KMS-11 (cell line): ENCODE measurements around the gene PARD3B.

ENCODE experiments used
- H2AFZ ChIP-seq: fragments of 200-600 bp; sonication (generic); 2 replicates; pipeline ENCODE4 v1.6.1; 2016; ENCODE audit warnings: antibody characterized with exemption, mixed run types, low read depth
- H3K27ac ChIP-seq: fragments of 200-600 bp; sonication (generic); 2 replicates; pipeline ENCODE4 v1.6.1; 2016; ENCODE audit warnings: mild to moderate bottlenecking, mixed run types
- H3K27me3 ChIP-seq: fragments of 200-600 bp; sonication (generic); 2 replicates; pipeline ENCODE4 v1.6.1; 2017; ENCODE audit warnings: mild to moderate bottlenecking, low read depth, mixed run types, moderate library complexity; ENCODE audit not compliant: insufficient read depth
- H3K36me3 ChIP-seq: fragments of 200-600 bp; sonication (generic); 2 replicates; pipeline ENCODE4 v1.6.1; 2017; ENCODE audit warnings: mild to moderate bottlenecking, mixed run types; ENCODE audit not compliant: insufficient read depth
- H3K4me1 ChIP-seq: fragments of 200-600 bp; sonication (generic); 2 replicates; pipeline ENCODE4 v1.6.1; 2016; ENCODE audit warnings: mild to moderate bottlenecking, low read depth, mixed run types; ENCODE audit not compliant: poor library complexity, severe bottlenecking
- H3K4me2 ChIP-seq: fragments of 200-600 bp; sonication (generic); 2 replicates; pipeline ENCODE4 v1.7.0; 2016; ENCODE audit warnings: mild to moderate bottlenecking, mixed run types
- H3K4me3 ChIP-seq: fragments of 200-600 bp; sonication (generic); IDR thresholded peaks from 2 replicates; pipeline ENCODE4 v1.6.1; 2017; ENCODE audit warnings: low read depth, low read length, mixed read lengths; ENCODE audit not compliant: insufficient read depth
- H3K79me2 ChIP-seq: fragments of 200-600 bp; sonication (generic); 2 replicates; pipeline ENCODE4 v1.6.1; 2016; ENCODE audit warnings: low read depth, mixed run types; ENCODE audit not compliant: insufficient read depth
- H3K9ac ChIP-seq: fragments of 200-600 bp; sonication (generic); 2 replicates; pipeline ENCODE4 v1.6.1; 2016; ENCODE audit warnings: mild to moderate bottlenecking, mixed run types
- H4K20me1 ChIP-seq: fragments of 200-600 bp; sonication (generic); 2 replicates; pipeline ENCODE4 v1.6.1; 2016; ENCODE audit warnings: mild to moderate bottlenecking, mixed run types; ENCODE audit not compliant: insufficient read depth
- TF ChIP-seq, protein P1 (sequence below): fragments of 200-600 bp; sonication (generic); conservative IDR thresholded peaks from 2 replicates; pipeline ENCODE4 v1.6.1; 2017; ENCODE audit warnings: low read depth, mild to moderate bottlenecking, antibody characterized with exemption, low read length, moderate library complexity, mixed read lengths

PARD3B gene

GRCh38 chr2:205539603-205540002 is 994.3 kb downstream of the PARD3B start:
- Histone ChIP-seq H3K79me2 (no peaks in the 10 kb centered on the region), H3K27ac (no peak overlapping the region), H3K9ac (no peak overlapping the region), H3K4me2 (no peak overlapping the region), H4K20me1 (no peaks in the 10 kb centered on the region), H2AFZ (no peak overlapping the region), H3K27me3 (no peaks in the 10 kb centered on the region), H3K4me1 (no peaks in the 10 kb centered on the region), H3K4me3 (no peak overlapping the region), H3K36me3 (no peaks in the 10 kb centered on the region)
- TF ChIP-seq, protein P1, sequence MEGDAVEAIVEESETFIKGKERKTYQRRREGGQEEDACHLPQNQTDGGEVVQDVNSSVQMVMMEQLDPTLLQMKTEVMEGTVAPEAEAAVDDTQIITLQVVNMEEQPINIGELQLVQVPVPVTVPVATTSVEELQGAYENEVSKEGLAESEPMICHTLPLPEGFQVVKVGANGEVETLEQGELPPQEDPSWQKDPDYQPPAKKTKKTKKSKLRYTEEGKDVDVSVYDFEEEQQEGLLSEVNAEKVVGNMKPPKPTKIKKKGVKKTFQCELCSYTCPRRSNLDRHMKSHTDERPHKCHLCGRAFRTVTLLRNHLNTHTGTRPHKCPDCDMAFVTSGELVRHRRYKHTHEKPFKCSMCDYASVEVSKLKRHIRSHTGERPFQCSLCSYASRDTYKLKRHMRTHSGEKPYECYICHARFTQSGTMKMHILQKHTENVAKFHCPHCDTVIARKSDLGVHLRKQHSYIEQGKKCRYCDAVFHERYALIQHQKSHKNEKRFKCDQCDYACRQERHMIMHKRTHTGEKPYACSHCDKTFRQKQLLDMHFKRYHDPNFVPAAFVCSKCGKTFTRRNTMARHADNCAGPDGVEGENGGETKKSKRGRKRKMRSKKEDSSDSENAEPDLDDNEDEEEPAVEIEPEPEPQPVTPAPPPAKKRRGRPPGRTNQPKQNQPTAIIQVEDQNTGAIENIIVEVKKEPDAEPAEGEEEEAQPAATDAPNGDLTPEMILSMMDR = no peak

DNA sequence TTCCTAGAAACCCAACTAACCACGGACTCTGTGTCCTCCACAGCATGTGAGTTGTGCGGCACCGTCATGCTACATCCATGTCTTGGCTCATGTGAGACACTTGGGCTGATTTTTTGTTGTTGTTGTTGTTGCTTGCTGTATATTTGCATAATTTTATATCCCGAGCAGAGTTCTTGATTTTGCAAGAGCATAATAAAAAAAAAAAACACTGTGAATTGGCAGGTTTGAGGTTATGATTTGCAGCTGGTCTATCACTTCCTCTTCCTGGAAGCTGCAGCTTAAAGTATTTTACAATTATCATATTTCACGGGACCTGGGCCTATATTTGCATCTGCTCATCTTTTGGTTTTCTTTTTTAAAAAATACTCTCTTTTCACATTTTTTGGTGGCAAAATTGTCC is 994.8 kb downstream of the PARD3B start:
- Histone ChIP-seq H4K20me1 (no peaks in the 10 kb centered on the region), H2AFZ (no peak overlapping the region), H3K4me1 (no peaks in the 10 kb centered on the region), H3K36me3 (no peaks in the 10 kb centered on the region), H3K27me3 (no peaks in the 10 kb centered on the region), H3K27ac (no peak overlapping the region), H3K9ac (no peak overlapping the region), H3K4me2 (no peak overlapping the region), H3K79me2 (no peaks in the 10 kb centered on the region), H3K4me3 (no peak overlapping the region)
- TF ChIP-seq, protein P1 = no peak

DNA sequence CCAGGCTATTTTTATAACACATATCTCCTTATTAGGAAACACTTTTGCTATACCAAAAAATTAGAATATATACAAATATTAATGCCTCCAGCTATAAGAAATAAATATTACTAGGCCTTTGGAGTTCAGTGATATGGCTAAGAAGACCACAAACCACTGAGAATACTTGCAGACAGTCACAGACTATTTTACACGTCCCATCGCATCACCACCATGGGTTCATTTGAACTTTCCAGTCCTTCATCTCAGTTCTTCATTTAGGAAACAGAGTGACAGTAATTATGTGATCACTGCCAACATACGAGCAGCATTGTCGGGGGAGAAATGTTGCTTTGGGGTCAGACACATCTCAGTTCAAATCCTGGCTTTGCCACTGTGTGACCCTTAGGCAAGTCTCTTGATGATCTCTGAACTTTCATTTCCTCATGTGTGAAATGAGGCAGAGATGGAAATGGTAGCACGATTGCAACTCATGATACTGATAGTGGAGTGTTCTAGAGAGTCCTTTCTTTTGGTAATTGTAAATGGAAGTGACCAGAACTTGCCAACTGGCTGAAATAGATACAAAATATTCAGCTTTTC is 998.1 kb downstream of the PARD3B start:
- H3K4me1 ChIP-seq = no peaks in the 10 kb centered on the region
- H3K27ac ChIP-seq = no peak overlapping the region
- H3K36me3 ChIP-seq = no peaks in the 10 kb centered on the region
- H3K4me3 ChIP-seq = no peak overlapping the region
- TF ChIP-seq, protein P1 = no peak
- H3K79me2 ChIP-seq = no peaks in the 10 kb centered on the region
- no peak overlapping the region for H2AFZ ChIP-seq
- no peaks in the 10 kb centered on the region for H3K27me3 ChIP-seq
- no peak overlapping the region for H3K4me2 ChIP-seq
- no peak overlapping the region for H3K9ac ChIP-seq
- no peaks in the 10 kb centered on the region for H4K20me1 ChIP-seq

DNA sequence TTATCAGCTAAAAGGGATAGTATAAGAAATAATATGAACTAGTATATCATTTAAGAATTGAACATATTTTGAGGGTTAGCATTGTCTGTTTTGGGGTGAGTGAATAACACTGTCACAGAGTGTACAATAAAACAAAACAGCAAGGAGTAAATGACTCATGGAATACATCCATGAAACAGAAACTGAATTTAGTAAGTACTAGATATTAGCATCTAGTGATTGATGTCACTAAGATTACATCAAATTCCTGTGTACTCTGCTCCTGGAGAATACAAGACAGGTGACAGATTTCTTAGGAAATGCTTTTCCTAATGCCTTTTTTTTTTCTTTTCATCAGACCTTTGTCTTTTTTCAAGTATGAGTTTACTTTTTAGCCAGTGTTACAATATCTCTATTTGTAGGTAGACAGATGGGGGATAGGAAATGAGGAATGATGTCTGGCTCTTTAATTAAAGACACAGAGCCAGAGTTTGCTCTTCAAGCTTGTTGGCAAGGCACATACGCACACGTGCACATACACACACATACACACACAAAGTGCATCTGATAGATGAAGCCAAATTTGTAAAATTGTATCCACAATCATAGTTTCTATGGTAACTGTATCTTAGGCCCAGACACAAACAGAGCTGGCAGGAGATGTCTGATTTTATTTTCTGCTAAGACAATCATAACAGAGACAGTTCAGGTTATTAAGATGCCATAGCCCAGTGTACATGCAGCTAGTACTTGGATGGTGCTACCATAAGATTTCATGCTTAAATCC is 998.8 kb downstream of the PARD3B start:
- no peak overlapping the region for H3K9ac ChIP-seq
- H3K27ac ChIP-seq = no peak overlapping the region
- H3K4me3 ChIP-seq = no peak overlapping the region
- no peaks in the 10 kb centered on the region for H3K36me3 ChIP-seq
- no peak overlapping the region for H2AFZ ChIP-seq
- H3K79me2 ChIP-seq = no peaks in the 10 kb centered on the region
- H4K20me1 ChIP-seq = no peaks in the 10 kb centered on the region
- TF ChIP-seq, protein P1 = no peak
- no peak overlapping the region for H3K4me2 ChIP-seq
- no peaks in the 10 kb centered on the region for H3K27me3 ChIP-seq
- H3K4me1 ChIP-seq = no peaks in the 10 kb centered on the region
